GM08714 (cell line): ENCODE data around the gene CAMTA2.
"Not testable (repeated sequence)": the region's sequence is repeated elsewhere in the genome, so short reads cannot be mapped to it uniquely, and the experiment has no call there.

Source experiments
- H3K4me3 ChIP-seq: fragments of 200-500 bp; sonication (Bioruptor generic); 2 replicates; pipeline ENCODE4 v1.5.1; 2014; ENCODE audit warnings: mild to moderate bottlenecking, low read length, inconsistent platforms
- ZNF274 ChIP-seq: IDR thresholded peaks from 2 replicates; pipeline ENCODE4 v1.6.1; 2012; ENCODE audit warnings: mild to moderate bottlenecking, low read depth, low read length

CAMTA2 gene

DNA sequence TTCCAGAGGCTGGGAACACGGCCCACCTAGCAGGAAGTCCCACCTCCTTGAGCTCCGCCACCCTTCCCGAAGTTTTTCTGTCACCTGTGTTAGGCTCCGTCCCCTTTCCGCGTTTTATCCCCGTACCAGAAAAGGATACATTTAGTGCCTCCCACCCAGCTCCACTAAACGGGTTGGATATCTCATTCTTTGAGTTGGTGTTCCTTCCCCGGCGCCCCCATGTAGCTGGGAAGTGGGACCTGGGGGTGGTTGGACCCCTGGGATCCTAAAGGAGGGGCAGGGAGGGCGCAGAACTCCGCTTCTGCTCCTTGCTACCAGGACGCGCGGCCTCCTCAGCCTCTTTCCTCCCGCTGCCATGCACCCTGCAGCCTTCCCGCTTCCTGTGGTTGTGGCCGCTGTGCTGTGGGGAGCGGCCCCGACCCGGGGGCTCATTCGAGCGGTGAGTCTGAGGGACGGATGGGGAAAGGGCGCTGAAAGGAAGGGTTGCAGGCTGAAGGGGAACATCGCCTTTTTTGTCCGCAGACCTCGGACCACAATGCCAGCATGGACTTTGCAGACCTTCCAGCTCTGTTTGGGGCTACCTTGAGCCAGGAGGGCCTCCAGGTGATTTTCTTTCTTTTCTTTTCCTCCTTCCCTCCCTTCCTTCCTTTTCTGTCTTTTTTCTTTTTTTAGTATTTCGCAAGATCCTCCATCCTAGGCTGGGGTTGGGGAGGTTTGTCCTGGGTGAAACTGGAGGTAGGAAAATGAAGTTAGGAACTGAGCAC lies 46.7 kb downstream of the CAMTA2 start:
- no peak for TF ChIP-seq ZNF274
- H3K4me3 ChIP-seq = peak overlapping the region; percentile 82

DNA sequence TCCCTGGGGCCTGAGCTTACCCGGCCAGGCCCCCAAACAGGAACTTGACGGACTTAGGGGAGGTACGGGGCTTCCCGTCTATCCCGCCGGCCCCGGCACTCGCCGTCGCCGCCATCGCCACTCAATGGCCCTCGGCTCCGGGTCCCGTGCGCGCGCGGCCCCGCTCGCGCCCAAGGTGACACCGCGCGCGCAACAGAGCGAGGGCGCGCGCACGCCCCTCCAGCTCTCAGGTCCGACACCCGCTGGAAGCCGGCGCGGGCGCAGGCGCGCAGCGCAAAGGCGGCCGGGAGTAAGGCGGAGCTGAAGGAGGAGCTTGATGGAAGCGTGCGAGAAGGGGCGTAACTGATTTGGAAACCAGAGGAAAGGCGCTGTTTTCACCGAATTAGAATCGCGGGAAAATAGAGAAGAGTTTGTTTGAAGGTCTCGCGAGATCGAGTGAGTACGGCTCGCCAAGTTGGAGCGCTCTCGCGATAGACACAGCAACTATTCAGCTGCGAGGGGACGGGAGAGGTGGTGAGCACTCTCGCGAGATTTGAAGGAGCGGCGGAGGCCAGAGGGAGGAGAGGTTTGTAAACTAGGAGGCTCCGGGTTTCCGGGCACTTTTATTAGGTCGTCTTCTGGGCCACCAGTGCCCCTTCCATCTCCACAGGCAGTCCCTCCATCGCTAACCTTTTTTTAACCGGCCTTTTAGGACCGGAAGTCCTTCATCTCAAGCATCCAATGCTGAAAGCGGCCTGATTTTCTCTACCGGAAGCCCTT lies 47.5 kb downstream of the CAMTA2 start, which contains the start of the genes RNF167 and SLC25A11:
Gene RNF167 (plus strand): TSS at position 473 of the 759 bp plus-strand sequence. CDS start 642 bp downstream, outside the sequence.
Gene SLC25A11 (minus strand): TSS at position 251 of the 759 bp plus-strand sequence. CDS start 136 bp downstream, at position 115.
- H3K4me3 ChIP-seq = peak within 1 kb of the TSS; percentile 86
- no peak for TF ChIP-seq ZNF274

DNA sequence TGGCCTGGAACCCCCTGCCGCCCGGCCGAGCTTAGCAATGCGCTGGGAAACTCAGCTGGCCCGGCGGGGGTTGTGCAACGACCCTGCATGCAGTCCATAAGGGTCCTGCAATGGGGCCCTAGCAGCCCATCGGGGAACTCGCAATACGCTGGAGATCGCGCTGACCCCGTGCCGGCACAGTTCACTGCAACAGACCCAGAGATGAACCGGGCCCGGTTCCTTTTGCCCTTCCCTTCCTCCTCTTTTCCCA lies 48.0 kb downstream of the CAMTA2 start:
- peak overlapping the region; percentile 86 for H3K4me3 ChIP-seq
- no peak for TF ChIP-seq ZNF274

DNA sequence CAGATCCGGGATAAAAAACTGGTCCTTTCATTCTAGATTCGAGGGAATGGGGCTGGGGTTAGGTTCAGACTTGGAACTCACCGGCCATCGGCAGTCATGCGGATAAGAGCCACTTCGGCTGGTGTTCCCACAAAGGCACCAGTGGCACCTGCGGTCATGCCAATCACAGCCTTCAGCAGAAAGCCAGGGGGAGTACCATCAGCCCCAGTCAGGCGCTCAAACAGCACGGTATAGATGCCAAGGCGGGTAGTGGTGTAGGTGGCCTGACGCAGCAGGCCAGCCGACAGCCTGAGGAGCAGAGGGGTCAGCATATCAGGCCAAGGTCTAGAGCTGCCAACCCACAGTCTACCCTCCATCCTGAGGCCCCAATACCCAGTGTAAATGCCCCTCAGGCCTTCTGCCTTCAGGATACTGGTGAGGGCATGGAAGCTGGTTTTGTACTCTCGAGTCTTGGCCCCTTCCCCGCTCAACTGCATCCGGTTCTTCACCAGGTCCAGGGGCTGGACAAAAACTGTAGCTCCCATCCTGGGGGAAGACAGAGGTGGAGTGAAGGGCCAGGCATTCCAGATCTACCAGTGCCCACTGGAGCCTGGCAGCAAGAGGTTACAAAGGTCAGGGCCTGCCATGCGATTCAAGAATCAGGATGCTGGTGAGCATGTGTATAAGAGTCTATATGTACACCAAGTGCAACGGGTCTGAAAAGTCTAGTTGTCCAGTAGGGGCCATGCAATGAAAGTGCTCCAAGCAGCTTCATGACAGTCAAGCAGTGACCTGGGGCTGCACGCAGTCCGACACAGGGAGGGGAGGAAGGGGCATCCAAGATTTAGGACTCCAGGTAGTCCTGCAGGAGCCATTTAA lies 48.6 kb downstream of the CAMTA2 start:
- TF ChIP-seq ZNF274 = no peak
- H3K4me3 ChIP-seq = peak overlapping the region; percentile 86

DNA sequence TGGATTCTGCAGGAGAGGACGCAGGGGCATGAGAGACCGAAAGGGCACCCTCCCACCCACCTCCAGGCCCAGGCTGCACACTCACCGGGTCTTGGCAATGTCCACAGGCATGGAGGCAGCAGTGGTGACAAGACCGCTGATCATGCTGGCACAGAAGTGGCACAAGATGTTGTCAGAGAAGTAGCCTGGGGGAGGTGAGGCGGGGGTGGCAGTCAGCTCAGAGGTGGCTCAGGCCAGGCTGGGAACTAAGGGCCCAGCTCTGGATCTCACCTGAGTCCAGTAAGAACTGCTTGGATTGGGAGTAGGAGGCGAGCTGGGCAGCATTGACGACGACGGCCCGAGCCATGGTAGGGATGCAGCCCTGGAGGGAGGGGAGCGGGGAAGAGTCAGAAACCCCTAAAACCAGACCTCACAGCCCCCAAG lies 49.4 kb downstream of the CAMTA2 start:
- no peak for TF ChIP-seq ZNF274
- no peak overlapping the region for H3K4me3 ChIP-seq

DNA sequence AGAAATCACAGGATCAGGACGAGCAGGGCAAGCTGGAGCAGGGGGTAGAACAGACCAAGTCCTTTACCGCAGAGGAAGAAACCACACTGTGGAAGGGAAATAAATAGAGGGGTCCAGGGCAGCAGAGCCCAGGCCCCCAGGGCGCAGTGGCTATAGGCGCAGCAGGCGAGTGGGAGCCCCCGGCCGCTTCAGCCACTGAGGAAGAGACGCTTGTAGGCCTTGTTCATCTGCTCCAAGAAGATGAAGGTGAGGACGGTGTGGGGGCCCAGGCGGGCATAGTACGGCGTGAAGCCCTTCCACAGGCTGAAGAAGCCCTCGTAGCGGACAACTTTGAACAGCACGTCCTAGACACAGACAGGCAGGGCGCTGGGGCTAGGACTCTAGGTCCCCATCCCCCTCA lies 49.9 kb downstream of the CAMTA2 start:
- TF ChIP-seq ZNF274 = no peak
- H3K4me3 ChIP-seq = no peak overlapping the region

DNA sequence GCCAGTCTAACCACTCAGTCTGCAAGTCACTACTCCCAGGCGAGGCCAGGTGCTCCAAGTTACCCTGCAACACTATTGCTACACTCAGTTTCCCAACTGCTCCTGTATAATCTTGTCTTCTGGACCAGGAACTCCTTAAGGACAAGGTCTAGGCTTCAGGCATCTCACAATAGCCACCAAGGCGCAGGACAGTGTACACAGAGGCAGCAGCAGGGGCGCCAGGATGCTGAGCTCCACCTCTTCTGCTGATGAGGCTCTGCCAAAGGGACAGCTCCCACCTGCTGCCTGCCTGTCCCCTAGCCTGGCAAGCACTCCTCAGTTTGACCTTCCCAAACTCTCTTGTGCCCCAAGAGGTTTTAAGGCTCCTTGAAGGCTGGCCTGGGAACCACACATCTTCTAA lies 51.0 kb downstream of the CAMTA2 start:
- no peak for TF ChIP-seq ZNF274
- H3K4me3 ChIP-seq = no peak overlapping the region

DNA sequence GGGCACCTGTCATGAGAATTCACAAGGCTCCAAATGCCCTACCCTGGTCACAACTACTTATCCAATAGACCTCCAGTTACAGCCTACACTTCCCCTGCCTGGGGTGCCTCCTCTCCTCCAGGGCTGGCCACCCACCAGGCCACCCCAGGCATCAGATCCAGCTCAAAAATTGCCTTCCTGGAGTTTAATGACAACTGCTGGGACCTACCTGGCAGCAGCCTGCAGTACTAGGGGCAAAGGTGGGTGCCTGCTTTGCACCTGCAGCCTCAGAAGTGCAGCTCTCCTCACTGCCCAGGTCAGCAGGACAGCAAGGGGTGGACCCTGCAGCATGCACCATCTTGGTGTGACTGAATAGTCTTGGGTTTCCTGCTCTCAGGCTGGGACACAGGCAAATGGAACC lies 51.8 kb downstream of the CAMTA2 start:
- H3K4me3 ChIP-seq = no peak overlapping the region
- no peak for TF ChIP-seq ZNF274

DNA sequence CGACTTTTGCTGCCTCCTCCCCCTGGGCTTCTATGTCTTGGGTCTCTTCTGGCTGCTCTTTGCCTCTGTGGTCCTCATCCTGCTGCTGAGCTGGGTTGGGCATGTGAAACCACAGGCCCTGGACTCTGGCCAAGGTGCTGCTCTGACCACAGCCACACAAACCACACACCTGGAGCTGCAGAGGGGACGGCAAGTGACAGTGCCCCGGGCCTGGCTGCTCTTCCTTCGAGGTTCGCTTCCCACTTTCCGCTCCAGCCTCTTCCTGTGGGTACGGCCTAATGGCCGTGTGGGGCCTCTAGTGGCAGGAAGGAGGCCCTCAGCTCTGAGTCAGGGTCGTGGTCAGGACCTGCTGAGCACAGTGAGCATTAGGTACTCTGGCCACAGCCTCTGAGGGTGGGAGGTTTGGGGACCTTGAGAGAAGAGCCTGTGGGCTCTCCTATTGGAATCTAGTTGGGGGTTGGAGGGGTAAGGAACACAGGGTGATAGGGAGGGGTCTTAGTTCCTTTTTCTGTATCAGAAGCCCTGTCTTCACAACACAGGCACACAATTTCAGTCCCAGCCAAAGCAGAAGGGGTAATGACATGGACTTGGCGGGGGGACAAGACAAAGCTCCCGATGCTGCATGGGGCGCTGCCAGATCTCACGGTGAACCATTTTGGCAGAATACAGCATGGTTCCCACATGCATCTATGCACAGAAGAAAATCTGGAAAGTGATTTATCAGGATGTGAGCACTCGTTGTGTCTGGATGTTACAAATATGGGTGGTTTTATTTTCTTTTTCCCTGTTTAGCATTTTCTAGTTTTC lies 53.1 kb downstream of the CAMTA2 start:
- no peak overlapping the region for H3K4me3 ChIP-seq
- TF ChIP-seq ZNF274 = no peak

DNA sequence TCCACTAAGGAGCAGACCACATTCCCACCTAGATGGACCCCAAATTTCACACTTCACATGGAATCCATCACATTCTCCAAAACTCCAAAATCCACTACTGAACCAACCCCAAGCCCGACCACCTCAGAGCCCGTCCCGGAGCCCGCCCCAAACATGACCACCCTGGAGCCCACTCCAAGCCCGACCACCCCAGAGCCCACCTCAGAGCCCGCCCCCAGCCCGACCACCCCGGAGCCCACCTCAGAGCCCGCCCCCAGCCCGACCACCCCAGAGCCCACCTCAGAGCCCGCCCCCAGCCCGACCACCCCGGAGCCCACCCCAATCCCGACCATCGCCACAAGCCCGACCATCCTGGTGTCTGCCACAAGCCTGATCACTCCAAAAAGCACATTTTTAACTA lies 53.8 kb downstream of the CAMTA2 start:
- no peak overlapping the region for H3K4me3 ChIP-seq
- TF ChIP-seq ZNF274 = no peak

DNA sequence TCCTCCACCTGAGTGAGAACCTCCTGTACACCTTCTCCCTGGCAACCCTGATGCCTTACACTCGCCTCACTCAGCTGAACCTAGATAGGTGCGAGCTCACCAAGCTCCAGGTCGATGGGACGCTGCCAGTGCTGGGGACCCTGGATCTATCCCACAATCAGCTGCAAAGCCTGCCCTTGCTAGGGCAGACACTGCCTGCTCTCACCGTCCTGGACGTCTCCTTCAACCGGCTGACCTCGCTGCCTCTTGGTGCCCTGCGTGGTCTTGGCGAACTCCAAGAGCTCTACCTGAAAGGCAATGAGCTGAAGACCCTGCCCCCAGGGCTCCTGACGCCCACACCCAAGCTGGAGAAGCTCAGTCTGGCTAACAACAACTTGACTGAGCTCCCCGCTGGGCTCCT lies 54.7 kb downstream of the CAMTA2 start:
- no peak overlapping the region for H3K4me3 ChIP-seq
- no peak for TF ChIP-seq ZNF274

DNA sequence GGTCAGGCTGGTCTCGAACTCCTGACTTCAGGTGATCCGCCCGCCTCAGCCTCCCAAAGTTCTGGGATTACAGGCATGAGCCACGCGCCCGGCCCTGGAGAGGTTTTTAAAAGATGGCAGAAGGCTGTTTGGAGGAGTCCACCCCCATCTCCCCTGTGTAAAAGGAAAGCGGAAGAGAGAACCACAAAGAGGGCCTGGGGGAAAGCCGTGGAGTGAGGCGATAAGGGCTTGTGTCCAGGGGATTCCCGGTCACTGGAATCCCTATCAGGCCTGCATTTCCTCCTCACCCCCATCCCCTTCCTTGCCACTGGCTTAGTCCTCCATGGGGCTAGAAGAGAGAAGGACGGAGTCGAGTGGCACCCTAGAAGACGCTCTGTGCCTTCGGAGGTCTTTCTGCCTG lies 55.5 kb downstream of the CAMTA2 start, which contains the start of gene GP1BA:
Gene GP1BA (plus strand): TSS at position 315 of the 400 bp plus-strand sequence. CDS start 328 bp downstream, outside the sequence.
- H3K4me3 ChIP-seq = no peak within 1 kb of the TSS
- TF ChIP-seq ZNF274 = no peak

DNA sequence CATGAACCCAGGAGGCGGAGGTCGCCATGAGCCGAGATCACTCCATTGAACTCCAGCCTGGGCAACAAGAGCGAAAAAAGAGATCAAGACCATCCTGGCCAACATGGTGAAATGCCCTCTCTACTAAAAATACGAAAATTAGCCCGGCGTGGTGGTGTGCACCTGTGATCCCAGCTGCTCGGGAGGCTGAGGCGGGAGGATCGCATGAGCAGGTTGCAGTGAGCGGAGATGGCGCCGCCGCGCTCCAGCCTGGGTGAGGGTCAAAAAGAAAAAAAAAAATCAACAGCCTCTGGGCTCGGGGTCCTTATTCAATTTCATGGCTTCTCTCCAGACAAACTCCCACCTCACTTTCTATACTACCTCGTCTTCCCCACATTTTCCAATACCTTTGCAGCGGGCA lies 58.6 kb downstream of the CAMTA2 start:
- no peak overlapping the region for H3K4me3 ChIP-seq
- no peak for TF ChIP-seq ZNF274

DNA sequence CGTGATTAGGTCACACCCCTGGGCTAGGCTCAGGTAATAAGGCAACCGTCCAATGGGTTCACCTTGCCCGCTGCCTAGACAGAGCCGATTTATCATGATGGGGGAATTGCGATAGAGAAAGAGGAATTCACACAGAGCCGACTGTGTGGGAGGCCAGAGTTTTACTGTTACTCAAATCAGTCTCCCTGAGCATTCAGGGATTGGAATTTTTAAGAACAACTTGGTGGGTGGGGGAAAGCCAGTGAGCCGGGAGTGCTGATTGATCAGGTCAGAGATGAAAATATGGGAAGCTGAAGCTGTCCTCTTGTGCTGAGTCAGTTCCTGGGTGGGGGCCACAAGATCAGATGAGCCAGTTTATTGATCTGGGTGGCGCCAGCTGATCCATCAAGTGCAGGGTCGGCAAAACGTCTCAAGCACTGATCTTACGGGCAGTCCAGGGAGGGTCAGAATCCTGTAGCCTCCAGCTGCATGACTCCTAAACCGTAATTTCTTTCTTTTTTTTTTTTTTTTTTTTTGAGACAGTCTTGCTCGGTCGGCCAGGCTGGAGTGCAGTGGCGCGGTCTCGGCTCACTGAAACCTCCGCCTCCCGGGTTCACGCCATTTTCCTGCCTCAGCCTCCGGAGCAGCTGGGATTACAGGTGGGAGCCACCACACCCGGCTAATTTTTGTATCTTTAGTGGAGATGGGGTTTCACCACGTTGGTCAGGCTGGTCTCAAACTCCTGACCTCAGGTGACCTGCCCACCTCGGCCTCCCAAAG lies 60.7 kb downstream of the CAMTA2 start:
- H3K4me3 ChIP-seq = not testable (repeated sequence)
